HG03469 (cell line): Measurements from ENCODE around the gene PPM1K.

Experiments
- ATAC-seq: cut with Tn5 transposase; IDR thresholded peaks from one replicate; pipeline ENCODE4 v1.9.1; 2021; ENCODE audit warnings: mild to moderate bottlenecking, moderate library complexity, moderate number of reproducible peaks; ENCODE audit not compliant: unreplicated experiment

PPM1K gene

GRCh38 chr4:88223516-88223915 is 60.8 kb downstream of the PPM1K start:
- no peak for ATAC-seq

GRCh38 chr4:88219099-88219498 is 65.3 kb downstream of the PPM1K start:
- peak; percentile 70 for ATAC-seq

DNA sequence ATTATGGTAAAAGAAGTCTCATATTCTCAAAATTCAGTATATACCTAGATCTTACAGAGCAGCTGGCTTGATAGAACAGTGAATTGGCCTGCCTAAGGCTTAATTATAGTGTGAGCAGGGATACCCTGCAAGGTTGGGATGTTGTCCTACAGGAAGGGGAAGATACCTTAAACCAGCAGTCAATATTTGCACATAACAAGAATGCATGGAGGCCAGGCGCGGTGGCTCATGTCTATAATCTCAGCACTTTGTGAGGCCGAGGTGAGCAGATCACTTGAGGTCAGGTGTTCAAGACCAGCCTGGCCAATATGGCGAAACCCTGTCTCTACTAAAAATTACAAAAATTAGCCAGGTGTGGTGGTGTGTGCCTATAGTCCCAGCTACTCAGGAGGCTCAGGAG is 67.2 kb downstream of the PPM1K start:
- no peak for ATAC-seq

DNA sequence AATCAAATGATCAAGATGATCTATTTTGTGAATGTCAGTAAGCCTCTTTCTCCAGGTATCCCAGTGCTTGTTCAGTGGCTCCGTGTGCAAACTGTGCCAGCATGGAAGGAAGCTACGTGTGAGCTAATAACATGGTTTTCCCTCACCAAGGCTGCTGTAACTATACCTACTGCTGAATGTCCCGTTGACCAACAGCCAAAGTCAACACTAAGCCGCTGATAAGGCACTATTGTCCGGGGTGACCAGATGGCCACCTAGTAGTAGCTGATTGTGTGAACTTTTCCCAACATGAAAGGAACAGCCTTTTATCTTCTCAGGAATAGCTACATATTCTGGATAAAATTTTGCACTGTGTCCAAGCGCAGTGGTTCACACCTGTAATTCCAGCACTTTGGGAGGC is 68.0 kb downstream of the PPM1K start:
- no peak for ATAC-seq

DNA sequence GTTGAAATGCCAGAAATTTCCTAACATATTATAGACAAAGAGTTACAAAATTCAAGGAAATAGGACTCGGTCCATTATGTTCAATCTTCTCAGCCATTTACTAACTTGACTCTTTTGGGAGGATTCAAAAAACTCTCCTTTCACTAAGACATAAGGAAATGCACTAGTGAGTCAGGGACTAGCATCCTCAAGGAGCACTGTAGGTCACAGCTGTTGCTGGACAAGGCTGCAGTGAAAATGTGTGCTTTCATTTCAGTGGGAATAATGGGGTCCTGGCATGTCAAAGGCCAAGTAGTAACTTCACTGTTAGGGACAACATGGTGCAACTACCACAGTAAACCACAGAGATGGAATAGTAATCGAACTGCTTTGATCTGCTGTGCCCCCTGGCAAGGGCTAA is 69.0 kb downstream of the PPM1K start:
- ATAC-seq: no peak

- no peak for ATAC-seq
These were observed 72.2 kb downstream of the PPM1K start for GRCh38 chr4:88212253-88212561.

DNA sequence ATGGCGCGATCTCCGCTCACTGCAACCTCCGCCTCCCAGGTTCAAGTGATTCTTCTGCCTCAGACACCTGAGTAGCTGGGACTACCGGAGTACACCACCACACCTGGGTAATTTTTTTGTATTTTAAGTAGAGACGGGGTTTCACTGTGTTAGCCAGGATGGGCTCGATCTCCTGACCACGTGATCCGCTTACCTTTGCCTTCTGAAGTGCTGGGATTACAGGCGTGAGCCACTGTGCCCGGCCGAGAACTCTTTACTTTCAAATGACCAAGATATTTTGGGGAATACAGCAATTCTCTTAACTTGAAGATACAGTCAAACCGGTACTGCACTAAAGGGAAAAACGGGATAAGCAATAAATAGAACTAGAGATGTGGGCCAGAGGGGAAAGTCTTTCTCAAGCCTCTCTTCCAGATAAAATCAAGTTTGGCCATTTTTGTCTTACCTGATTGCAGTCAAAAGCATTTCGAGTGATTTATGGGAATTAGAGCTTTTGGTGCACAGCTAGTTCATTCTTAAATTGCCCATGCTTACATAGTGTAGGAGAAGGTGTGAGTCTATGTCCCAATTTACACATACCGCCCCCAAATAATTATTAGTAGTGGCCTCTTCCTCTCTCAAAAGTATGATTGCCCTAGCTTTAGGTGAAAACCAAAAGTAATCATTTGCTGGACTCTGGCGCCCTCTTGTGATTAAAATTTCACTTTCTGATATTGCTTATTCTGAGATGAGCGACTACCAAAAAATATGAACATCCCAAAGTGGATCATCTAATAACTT is 72.7 kb downstream of the PPM1K start:
- no peak for ATAC-seq

- ATAC-seq: no peak
These were observed 76.2 kb downstream of the PPM1K start for GRCh38 chr4:88208156-88208555.
